HG03064 (cell line): ENCODE data around the gene BRF1.
"Not testable (repeated sequence)": the region's sequence is repeated elsewhere in the genome, so short reads cannot be mapped to it uniquely, and the experiment has no call there.

Experiments
- ATAC-seq: cut with Tn5 transposase; IDR thresholded peaks from one replicate; pipeline ENCODE4 v1.9.1; 2021; ENCODE audit warnings: low read depth; ENCODE audit not compliant: unreplicated experiment

Gene BRF1

DNA sequence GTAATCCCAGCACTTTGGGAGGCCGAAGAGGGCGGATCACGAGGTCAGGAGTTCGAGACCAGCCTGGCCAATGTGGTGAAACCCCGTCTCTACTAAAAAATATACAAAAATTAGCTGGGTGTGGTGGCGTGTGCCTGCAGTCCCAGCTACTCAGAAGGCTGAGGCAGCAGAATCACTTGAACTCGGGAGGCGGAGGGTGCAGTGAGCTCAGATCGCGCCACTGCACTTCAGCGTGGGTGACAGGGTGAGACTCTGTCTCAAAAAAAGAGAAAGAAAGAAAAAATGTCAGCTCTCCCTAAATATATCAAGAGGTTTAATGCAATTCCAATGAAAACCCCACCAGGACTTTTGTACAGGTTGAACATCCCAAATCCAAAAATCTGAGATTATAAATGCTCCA lies 3.5 kb downstream of the BRF1 start:
- not testable (repeated sequence) for ATAC-seq

DNA sequence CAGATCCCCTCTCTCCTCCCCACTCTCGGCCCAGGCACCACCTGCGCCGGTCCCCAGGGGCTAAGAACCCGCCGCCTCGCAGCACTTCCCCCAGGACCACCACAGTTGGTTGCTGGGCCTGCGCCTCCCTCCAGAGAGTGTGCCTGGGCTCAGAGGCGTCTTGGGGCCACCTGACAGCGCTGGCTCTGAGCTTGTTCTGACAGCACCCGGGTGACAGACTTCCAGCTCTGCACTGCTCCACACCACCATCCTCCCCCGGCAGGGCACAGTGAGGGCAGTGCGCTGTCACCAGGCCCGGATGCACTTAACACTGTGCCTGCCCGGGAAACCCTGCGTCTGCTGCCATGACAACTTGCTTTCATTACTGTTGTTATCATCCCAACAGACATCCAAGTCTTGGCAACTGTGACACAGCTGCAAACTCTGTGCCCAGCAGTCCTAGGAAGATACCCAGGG lies 6.6 kb downstream of the BRF1 start:
- ATAC-seq = no peak

DNA sequence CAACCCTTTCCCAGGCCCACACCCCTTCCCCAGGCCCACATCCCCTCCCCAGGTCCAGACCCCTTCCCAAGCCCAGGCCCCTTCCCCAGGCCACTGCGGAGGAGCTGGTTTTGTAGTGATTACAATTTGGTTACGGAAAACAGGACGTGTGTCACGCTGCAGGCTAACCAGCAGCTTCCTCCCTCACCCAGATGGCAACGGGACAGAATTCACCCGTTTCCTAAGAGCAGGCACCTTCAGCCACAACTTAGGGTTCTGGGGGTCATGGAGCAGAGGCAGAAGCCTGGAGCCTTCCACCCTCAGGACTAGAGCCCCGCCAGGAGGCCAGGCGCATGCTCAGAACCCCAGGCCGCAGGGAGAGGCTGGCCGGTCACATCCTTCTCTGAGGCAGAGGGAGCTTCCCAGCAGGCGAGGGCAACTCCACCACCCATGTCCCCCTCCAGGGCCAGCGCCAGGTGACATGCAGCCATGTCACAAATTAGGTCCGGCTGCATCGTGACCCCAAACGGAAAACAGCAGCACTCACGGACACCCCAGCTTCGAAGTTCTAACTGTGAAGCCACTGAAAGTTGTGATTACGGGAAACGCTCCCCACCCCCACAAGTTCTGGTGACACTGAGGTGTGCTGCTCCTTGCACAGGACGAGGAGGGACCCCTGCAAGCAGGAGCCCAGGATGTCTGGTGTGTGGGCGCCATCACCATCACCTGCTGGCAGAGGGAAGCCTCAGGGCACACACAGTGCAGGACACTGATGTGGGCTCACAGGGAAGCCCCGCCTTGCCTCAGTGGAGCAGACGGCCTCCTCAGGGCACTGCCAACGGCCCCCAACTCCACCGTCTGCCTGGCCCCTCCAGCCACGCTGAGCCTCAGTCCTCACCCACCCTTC lies 7.7 kb downstream of the BRF1 start:
- ATAC-seq = no peak

DNA sequence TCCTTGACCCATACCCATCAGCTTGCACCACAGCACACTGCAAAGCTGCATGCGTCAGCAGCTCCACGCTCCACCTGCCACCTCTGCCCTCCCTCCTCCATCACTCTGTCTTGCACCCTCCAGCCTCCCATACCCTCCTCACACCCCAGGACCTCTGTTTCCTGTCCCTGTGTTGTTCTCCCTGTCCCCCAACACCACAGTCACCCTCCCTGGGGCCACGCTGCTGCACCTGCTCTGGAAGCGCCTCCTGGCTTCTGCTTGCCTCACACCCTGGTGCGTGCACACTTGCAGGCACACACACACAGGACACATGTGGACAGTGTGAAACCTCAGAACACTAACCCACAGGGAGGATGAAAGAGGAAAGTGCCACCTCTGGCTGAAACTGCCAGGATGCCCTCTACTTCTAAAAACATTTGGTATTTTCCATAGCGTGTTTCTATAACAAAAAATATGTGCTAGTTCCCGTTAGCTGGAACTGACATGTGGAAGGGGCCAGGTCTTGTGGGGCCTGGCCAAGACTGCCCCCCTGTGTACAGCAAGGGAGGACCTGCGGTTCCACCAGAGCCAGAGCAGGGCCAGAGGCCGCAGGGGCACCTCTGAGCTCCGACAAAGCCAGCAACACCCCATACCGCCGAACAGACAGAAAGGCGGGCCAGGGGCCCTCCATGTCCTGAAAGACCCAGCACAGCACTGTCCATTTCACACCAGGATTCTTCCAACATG lies 10.0 kb downstream of the BRF1 start:
- no peak for ATAC-seq

DNA sequence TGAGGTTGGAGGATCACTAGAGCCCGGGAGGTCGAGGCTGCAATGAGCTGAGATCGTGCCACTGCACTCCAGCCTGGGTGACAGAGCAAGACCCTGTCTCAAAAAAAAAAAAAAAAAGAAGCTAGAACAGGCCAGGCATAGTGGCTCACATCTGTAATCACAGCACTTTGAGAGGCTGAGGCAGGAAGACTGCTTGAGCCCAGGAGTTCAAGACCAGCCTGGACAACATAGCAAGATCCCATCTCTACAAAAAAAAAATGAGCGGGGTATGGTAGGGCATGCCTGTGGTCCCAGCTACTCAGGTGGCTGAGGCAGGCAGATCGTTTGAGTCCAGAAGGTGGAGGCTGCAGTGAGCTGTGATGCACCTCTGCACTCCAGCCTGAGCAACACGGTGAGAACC lies 11.9 kb downstream of the BRF1 start:
- not testable (repeated sequence) for ATAC-seq

DNA sequence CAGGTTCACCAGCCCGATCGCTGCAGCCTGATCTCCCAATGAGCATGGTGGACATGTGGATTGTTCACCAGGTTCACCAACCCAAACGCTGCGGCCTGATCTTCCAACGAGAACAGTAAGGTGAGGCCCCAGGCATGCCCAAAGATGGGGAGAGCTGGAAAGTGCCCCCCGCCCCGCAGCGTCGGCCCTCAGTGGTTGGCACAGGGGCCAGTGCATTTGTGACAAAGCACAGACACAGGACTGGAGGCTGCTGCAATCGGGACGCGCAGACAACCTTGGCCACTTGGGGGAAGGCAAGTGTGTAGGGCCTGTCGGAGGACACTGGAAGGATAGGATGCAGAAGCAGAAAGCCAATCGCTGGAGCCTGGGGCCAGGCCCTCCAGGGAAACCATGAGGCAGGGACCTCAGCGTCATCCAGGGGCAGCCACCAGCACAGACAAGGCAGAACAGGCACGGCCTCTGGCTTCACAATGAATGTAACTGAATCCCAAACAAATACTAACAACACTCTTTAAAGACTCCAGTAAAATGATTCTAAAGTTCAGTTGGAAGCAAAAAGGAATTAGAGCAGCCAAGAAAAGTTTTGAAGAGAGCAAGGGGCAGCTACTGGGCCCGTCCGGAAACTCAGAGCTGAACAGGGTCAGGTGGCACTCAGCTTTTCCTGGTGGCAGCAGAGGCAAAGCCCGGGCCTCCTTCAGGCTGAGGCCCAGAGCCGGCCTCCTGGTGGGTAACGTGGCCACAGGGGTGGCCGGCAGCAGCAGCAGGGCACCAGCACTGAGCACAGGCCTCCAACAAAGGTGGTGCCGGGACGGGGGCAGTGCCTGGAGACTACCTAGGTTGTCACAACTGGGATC lies 13.3 kb downstream of the BRF1 start:
- no peak for ATAC-seq

DNA sequence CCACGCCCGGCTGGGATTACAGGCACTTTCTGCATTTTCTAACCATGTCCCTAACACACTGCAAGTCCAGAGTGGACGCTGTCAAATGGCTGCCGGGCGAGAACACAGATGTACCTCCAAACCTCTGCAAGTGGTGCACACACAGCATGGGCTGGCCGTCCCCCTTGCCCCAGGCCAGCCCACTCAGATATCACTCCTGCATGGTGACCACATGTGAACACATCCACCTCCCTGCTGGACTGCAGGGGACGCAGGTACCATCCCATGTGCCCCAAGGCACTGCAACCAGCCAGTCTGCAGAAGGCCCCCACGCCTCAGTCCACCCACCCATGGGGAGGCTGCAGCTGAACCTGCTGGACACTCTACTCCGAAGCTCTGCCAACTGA lies 14.0 kb downstream of the BRF1 start:
- no peak for ATAC-seq

DNA sequence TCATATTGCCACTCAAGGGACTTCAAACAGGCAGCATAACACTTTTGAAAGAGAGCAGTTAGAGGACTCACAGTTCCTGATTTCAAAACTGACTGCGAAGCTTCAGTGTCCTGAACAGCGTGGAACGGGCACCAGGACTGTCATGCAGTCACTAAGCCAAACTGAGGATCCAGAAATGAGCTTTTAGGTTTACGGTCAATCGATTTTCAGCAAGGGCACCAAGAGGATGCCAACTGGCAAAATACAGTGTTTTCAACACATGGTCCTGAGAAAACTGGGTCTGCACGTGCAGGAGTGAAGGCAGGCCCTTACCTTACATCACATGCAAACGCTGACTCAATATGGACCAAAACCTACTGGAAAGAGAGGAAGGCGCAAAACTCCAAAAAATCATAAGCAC lies 15.6 kb downstream of the BRF1 start:
- no peak for ATAC-seq

DNA sequence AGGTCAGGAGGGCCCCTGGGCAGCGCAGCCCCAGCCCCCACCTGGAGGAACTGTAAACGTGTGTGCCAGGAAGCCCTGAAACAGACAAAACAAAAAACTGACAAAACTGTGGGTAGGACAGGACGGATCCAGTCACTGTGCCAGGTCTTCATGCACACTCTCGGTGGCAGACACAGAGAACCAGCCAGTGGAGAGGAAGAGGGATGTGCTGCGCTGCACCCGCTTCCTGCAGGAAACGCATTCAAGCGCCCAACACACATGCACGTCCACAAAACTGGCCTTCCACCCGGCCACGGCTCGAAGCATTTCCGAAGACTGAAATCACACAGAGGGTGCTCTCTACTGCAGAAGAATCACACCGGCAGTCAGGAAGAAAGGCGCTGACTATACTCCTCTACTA lies 16.9 kb downstream of the BRF1 start:
- no peak for ATAC-seq

DNA sequence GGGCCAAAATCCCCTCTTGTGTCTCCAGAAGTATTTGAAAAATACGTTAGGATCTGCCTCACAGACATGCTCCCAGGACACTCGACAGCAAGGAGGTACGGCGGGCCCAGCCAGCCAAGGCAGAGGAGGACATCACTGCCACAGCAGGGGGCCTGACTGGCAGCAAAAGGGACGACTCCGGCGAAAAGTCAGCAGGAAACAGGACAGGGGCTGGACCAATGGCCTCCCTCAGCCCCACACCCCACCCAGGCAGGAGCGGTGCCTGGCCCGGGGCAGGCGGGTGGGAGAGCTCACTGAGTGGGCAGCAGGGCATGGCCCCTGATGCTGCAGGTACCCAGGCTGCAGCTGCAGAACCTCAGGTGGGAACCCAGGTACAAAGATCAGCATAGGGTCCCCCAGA lies 17.8 kb downstream of the BRF1 start:
- no peak for ATAC-seq

DNA sequence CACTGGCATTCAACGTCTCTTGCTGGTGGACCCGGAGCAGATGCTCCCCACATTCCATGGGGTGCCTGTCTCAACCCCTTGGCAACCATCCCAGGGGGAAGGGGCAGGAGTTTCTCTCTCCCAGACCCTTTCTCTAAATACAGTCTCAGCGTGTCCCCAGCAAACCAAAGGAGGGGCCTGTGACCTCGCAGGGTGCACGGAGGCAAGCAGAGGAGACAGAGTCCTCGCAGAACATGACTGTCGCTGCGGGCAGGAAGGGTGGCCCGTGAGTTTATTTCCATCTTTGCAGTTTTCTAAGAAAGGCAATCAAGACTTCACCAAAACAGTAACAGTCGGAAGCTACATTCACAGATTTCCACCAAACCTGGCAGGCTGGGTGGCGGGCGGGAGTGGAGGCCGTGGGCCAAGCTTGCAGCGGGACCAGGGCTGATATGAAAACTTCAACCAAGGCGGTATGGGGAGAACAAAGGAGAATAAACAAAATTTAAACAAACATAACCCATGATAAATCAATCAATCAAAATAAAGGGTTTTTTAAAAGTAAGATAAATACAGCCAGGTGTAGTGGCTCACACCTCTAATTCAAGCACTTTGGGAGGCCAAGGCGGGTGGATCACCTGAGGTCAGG lies 18.6 kb downstream of the BRF1 start:
- ATAC-seq = no peak

DNA sequence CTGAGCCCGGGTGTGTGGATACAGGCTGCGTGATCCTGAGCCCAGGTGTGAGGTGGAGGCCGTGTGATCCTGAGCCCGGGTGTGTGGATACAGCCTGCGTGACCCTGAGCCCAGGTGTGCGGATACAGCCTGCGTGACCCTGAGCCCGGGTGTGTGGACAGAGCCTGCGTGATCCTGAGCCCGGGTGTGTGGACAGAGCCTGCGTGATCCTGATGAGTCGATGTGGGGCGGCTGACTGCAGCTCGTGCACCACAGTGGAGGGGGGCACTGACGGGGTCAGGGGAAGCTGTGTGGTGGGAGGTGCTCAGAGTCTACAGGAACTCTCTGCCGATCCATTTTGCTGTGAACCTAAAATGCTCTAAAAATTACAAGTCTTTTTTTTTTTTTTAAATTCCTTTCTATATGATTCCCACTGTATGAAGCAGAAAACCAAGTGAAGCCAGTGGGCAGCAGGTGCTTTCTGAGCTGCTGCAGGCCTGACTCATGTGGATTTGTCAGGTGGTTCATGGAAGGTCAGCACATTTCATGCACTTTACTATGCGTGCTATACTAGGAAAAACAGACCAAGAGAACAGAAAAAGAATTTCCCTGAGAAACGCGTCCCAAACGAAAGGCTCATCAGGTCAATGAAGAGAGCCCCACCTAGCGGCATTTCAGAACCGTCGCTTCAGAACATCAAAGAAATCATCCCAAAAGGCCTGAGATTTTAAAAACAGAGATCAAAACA lies 19.3 kb downstream of the BRF1 start:
- ATAC-seq = no peak

DNA sequence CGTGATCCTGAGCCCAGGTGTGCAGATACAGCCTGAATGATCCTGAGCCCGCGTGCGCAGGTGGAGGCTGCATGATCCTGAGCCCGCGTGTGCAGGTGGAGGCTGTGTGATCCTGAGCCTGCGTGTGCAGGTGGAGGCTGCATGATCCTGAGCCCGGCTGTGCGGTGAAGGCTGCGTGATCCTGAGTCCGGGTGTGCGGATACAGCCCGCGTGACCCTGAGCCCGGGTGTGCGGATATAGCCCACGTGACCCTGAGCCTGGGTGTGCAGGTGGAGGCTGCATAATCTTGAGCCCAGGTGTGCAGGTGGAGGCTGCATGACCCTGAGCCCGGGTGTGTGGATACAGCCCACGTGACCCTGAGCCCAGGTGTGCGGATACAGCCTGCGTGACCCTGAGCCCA lies 20.3 kb downstream of the BRF1 start:
- no peak for ATAC-seq

DNA sequence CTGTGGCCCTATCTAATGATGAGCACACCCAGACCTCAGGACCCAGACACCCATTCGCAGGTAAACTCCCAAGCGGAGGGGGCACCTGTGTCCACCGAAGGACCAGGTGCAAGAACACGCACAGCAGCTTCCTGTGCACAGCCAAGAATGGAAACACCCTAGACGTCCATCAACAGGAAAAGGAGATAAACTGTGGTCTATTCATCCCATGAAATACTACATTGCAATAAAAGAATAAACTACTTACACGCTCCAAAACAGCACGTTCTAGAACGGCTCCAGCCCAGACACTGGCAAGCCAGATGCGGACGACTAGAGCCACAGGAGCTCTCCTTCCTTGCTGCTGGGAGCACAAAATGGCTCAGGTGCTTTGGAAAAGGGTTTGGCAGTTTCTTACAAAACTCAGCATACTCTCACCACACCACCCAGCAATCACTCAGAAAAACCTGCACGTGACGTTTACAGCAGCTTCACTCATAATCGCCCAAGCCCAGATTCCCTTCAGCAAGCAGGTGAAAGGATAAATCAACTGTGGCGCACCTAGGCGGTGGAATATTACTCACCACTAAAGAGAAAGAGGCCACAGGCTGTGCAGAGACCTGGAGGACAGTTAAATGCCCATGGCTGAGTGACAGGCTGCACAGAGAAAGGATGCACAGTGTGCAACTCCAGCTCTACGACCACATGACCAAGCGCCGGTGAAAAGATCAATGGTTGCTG lies 21.0 kb downstream of the BRF1 start:
- no peak for ATAC-seq

DNA sequence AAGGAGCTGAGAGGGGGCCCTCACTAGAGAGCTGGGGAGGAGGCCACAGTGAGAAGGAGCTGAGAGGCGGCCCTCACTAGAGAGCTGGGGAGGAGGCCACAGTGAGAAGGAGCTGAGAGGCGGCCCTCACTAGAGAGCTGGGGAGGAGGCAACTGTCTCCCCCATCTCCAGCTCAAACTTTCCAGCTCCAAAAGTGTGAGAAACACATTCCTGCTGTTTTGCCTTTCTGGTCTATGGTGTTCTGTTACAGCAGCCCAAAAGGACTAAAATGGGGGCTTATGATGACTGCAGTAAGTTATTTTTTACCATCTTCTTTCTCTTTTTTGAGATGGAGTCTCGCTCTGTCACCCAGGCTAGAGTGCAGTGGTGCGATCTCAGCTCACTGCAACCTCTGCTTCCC lies 23.4 kb downstream of the BRF1 start:
- ATAC-seq = not testable (repeated sequence)

DNA sequence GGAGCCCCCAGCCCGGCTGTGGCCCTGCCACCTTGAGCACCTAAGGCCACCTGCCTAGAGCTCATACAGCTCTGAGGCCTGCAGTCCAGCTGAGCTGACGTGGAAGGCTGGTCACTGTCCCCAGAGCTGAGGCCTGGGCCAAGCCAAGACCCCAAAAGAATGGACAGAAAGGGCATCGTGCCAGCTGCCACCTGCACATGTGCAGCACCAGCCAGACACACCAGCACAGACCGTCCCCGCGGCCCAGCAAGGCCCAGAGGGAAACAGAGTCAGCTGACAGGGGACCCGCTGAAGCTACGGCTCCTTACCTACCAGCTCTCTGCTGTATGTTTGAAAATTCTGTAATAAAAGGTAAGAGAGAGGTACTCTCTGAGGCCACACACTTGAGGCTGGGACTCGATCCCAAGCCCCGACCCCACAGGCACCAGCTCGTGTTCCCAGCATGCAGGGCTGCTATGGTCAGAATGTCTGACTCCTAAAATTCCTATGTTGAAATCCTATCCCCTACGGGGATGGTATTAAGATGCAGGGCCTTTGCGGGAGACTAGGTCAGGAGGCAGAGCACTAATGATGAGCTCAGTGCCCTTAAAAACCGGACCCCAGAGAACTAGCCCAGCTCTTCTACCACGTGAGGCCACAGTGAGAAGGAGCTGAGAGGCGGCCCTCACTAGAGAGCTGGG lies 25.4 kb downstream of the BRF1 start:
- ATAC-seq = no peak

DNA sequence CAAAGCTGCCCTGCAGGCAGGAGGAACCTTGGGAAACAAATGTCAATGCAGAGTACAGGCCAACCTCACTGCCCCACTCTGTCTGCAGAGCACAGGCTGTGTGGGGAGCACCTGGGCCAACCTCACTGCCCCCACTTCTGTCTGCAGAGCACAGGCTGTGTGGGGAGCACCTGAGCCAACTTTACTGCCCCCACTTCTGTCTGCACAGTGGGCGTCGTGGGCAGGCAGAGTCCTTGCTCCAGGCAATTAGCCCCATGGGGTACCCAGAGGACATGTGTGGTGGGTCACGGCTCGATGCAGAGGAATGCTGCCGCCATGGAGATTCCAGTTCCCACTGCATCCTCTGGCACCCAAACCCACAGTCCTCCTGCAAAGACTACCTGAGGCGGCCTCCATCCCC lies 26.2 kb downstream of the BRF1 start:
- no peak for ATAC-seq

DNA sequence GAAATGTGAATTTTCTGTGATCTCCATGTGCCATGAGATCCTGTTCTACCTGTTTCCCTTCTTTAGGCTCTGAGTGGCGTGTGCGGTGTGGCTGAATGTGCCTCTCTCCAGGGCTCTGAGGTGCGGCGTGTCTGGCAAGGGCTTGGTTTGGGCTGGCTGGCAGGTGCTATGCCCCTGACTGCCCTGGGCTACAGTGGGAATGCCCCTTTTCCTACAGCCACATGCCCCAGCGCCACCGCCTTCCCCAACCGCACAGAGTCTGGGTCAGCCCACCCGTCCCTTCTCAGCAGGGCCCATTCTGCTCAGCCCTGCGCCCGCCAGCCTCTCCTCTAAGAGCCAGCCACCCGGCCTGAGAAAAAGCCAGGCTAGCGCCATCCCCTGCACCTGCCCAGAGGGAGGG lies 27.7 kb downstream of the BRF1 start:
- no peak for ATAC-seq

DNA sequence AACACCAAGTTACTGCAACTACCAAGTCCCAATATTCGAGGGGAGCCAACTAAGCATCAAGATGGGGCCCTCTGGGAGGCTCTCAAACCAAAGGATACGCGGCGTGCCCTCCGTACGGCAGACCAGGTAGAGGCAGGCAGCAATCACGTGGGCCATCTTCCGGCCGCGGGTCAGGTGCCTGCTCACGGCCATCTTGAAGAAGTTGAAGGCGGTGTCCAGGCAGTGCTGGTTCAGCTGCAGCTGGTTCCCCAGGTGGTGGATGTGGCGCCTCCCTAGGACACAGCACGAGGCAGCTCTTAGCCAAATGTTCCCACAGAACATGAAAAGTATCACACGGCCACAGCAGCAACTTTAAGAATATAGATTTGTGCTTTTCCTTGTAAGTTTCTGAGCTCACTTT lies 28.2 kb downstream of the BRF1 start:
- no peak for ATAC-seq
